Left ventricle myocardium inferior (tissue), 1 donor: ENCODE results near the gene CA10. TPM values are rescaled to one million over a fixed set of nuclear protein-coding genes. Genes with fewer than 3 reads are reported as not detected.

Experiments used
- DNase-seq: peaks from one replicate; pipeline ENCODE4 v3.0.0-alpha.2; 2020
- H3K27ac ChIP-seq: fragments of 200-600 bp; replicated peaks from 2 replicates; pipeline ENCODE4 v1.8.0; 2021
- H3K27me3 ChIP-seq: fragments of 200-600 bp; 2 replicates; pipeline ENCODE4 v1.8.0; 2021; ENCODE audit warnings: low read depth
- H3K36me3 ChIP-seq: fragments of 200-600 bp; 2 replicates; pipeline ENCODE4 v1.8.0; 2021
- H3K4me1 ChIP-seq: fragments of 200-600 bp; 2 replicates; pipeline ENCODE4 v1.8.0; 2021
- H3K4me3 ChIP-seq: fragments of 200-600 bp; 2 replicates; pipeline ENCODE4 v1.8.0; 2021; ENCODE audit warnings: mild to moderate bottlenecking, moderate library complexity
- H3K9me3 ChIP-seq: fragments of 200-600 bp; replicated peaks from 2 replicates; pipeline ENCODE4 v1.8.0; 2021
- intact Hi-C: fragments of 100-400 bp; cut with micrococcal nuclease; formaldehyde crosslinking; loops from one replicate; pipeline ENCODE4 v1.11.0; 2022
- total RNA-seq: library from RNA; stranded (reverse); fragmentation: NEBNext Ultra II Directional; extraction: Animal tissue kit (Norgen Biotek cat#: 25700); gene quantifications from one replicate; pipeline ENCODE4 v1.2.1, GENCODE V29; 2021
- TF ChIP-seq, protein P1 (sequence below): fragments of 200-600 bp; IDR thresholded peaks from 2 replicates; pipeline ENCODE4 v1.8.0; 2021; ENCODE audit warnings: antibody characterized with exemption, mild to moderate bottlenecking, borderline replicate concordance
- donor health status: DM: no; HTN: yes; CAD: no; lungs with severe emphysema.

Gene CA10
- total RNA-seq, 1 donor from 2014 or later: not detected

DNA sequence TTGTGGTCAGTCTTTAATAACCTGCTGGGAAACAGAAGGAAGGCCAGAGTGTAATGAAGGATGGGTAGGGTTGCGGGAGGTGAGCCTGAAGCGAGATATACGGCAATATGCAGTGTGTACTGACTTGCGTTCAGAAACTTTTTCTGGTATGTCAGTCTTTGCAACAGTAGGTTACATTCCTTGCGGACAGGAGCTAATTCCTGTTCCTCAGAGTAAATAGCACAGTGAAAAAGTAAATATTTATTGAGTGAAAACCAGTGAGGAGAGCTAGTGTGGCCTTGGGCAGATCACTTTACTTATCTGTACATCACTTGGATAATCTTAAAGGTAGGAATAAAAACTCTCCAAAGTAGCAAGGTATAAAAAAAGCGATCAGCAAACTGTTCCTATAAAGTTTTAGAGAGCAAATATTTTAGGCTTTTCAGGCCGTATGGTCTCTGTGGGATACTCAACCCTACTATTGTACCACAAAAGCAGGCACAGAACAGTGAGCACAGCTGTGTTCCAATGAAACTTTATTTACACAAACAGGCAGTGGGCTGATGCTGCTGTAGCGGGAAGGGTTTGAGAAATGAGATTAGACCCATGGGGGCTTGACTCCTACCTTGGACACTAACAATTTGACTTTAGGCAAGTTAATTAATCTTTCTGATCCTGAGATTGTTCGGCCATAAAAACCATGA, 550.1 kb downstream of the CA10 start:
- no peak for DNase-seq
- H3K27me3 ChIP-seq: no peaks in the 10 kb centered on the region
- TF ChIP-seq, protein P1, sequence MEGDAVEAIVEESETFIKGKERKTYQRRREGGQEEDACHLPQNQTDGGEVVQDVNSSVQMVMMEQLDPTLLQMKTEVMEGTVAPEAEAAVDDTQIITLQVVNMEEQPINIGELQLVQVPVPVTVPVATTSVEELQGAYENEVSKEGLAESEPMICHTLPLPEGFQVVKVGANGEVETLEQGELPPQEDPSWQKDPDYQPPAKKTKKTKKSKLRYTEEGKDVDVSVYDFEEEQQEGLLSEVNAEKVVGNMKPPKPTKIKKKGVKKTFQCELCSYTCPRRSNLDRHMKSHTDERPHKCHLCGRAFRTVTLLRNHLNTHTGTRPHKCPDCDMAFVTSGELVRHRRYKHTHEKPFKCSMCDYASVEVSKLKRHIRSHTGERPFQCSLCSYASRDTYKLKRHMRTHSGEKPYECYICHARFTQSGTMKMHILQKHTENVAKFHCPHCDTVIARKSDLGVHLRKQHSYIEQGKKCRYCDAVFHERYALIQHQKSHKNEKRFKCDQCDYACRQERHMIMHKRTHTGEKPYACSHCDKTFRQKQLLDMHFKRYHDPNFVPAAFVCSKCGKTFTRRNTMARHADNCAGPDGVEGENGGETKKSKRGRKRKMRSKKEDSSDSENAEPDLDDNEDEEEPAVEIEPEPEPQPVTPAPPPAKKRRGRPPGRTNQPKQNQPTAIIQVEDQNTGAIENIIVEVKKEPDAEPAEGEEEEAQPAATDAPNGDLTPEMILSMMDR: no peak
- intact Hi-C loops: no loop called here
- H3K4me1 ChIP-seq: peaks cover 28% of the 10 kb centered on the region
- H3K27ac ChIP-seq: no peak overlapping the region
- no peak overlapping the region for H3K4me3 ChIP-seq
- H3K9me3 ChIP-seq: no peaks in the 10 kb centered on the region
- no peaks in the 10 kb centered on the region for H3K36me3 ChIP-seq

DNA sequence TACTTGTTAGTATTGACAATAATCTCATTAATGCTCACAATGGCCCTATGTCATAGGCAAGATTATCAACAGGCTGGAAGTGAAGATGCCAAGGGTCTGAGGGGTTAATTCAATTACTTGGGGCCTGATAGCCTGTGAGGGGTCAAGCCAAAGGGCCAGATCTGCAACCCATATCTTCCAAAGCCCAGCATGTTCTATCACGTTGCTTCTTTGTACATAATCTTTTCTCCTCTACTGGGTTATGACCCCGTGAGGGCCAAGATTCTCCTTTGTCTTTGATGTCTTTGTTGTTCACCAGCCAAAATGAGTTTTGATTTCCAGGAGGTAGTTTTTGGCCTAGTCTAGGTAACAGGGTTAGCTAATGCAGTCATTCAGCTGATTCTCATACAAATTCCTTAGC, 551.0 kb downstream of the CA10 start:
- no peak for DNase-seq
- no peaks in the 10 kb centered on the region for H3K9me3 ChIP-seq
- no peaks in the 10 kb centered on the region for H3K36me3 ChIP-seq
- H3K27me3 ChIP-seq: no peaks in the 10 kb centered on the region
- H3K27ac ChIP-seq: no peak overlapping the region
- H3K4me1 ChIP-seq: peaks cover 28% of the 10 kb centered on the region
- H3K4me3 ChIP-seq: no peak overlapping the region
- intact Hi-C loops: no loop called here
- TF ChIP-seq, protein P1: no peak

DNA sequence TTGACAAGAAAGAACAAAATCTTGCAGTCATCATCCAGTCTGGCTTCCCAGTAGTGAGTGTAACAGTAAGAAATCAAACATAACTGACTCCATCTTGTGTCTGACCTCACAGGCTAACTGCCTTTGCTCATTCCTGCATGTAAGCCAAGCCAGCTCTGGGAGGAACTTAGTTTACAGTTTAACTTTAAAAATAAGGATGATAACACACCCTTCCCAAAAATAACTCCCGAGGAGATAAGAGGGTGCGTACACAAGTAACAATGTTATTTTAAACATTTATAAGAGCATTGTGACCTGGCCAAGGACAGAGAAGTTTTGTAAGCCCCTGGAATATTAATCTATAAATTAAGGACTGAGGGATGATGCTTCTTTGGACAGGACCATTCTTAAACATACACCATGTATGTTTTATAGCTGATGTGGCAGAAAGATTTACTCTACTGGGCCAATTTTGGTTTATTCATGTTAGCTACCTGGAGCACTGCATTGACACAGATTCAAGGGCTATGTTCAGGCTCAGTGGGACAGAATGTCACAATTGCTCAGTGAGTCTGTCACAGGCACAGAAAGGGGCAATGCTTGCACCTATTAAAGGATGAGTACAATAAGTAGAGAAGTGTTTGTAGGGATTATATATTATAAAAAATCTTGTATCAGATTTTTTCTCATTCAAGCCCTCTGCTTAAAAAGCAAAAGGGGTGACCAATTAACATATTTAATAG, 554.1 kb downstream of the CA10 start:
- Histone ChIP-seq H3K9me3 (no peaks in the 10 kb centered on the region), H3K36me3 (no peaks in the 10 kb centered on the region), H3K27me3 (no peaks in the 10 kb centered on the region), H3K4me3 (no peak overlapping the region), H3K4me1 (peaks cover 14% of the 10 kb centered on the region), H3K27ac (no peak overlapping the region)
- TF ChIP-seq, protein P1: no peak
- no peak for DNase-seq
- intact Hi-C loops: no loop called here

DNA sequence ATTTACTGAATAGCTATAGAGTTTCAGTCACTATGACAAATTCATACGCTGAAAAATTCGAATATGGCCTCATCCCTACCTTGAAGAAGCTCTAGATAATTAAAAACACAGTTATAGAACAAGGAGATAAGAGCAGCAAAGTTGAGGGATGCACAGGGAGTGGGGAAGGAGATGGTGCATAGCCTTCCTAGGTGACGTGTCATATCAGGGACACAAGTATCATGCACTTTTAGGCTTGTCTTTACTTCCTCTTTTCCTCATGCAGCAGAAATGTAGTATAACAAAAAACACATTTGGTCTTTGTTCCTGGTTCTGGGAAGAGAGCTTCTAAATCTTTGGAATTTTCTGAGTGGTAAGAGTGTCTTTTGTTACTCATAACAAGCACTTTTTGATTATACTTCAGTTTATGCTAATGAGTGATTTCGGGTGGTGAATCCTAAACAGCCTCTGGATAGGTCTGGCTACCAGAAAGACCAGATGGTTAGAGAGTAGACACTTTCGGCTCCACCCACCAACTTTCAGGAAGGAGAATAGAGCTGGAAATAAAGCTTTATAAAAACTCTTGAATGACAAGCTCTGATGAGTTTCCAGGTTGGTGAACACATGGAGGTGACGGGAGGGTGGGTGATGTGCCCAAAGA, 556.8 kb downstream of the CA10 start:
- H3K36me3 ChIP-seq: no peaks in the 10 kb centered on the region
- intact Hi-C loops: no loop called here
- no peak overlapping the region for H3K27ac ChIP-seq
- peaks cover 8% of the 10 kb centered on the region for H3K27me3 ChIP-seq
- peaks cover 14% of the 10 kb centered on the region for H3K4me1 ChIP-seq
- no peak overlapping the region for H3K4me3 ChIP-seq
- DNase-seq: no peak
- H3K9me3 ChIP-seq: no peaks in the 10 kb centered on the region
- TF ChIP-seq, protein P1: no peak

DNA sequence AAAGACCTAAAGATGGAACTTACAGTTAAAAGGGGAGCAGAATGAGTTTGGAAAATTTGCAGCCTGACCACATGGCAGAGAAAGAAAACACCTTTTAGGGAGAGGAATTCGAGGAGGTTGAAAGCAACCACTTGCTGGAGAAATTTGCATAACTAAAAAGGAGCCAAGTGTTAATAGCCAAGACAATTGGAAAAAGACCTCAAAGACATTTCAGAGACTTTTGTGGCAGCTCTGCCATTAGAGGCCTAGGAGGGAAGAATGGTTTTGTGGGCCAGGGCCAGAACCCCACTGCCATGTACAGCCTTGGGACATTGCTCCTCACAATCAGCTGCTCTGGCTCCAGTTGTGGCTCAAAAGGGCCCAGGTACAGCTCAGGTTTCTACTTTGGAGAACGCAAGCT, 559.7 kb downstream of the CA10 start:
- H3K36me3 ChIP-seq: no peaks in the 10 kb centered on the region
- H3K4me3 ChIP-seq: no peak overlapping the region
- DNase-seq: no peak
- intact Hi-C loops: no loop called here
- H3K27me3 ChIP-seq: peaks cover 12% of the 10 kb centered on the region
- no peaks in the 10 kb centered on the region for H3K9me3 ChIP-seq
- H3K4me1 ChIP-seq: peaks cover 4% of the 10 kb centered on the region
- TF ChIP-seq, protein P1: no peak
- H3K27ac ChIP-seq: no peak overlapping the region
